HUES48 (cell line): ENCODE data around the gene NUDT1.

Source experiments
- H3K27ac ChIP-seq: one replicate; pipeline ENCODE4 v1.7.0; 2013; ENCODE audit warnings: low read depth, low read length, inconsistent platforms
- H3K27me3 ChIP-seq: 2 replicates; pipeline ENCODE4 v1.6.1; 2013; ENCODE audit warnings: mild to moderate bottlenecking, low read length; ENCODE audit not compliant: control insufficient read depth, insufficient read depth
- H3K36me3 ChIP-seq: 2 replicates; pipeline ENCODE4 v1.6.1; 2013; ENCODE audit warnings: low read length; ENCODE audit not compliant: control insufficient read depth, insufficient read depth
- H3K4me1 ChIP-seq: 2 replicates; pipeline ENCODE4 v1.6.1; 2013; ENCODE audit warnings: mild to moderate bottlenecking, low read length; ENCODE audit not compliant: control insufficient read depth, insufficient read depth
- H3K4me3 ChIP-seq: 2 replicates; pipeline ENCODE4 v1.5.1; 2013; ENCODE audit warnings: mild to moderate bottlenecking, low read depth, low read length
- H3K9ac ChIP-seq: 2 replicates; pipeline ENCODE4 v1.6.1; 2013; ENCODE audit warnings: mild to moderate bottlenecking, low read depth, low read length, moderate library complexity
- H3K9me3 ChIP-seq: 2 replicates; pipeline ENCODE4 v1.6.1; 2013; ENCODE audit warnings: low read length; ENCODE audit not compliant: control insufficient read depth, insufficient read depth

Gene NUDT1

GRCh38 chr7:2217716-2218443, 24.1 kb upstream of the NUDT1 start:
- no peaks in the 10 kb centered on the region for H3K27me3 ChIP-seq
- no peak overlapping the region for H3K9ac ChIP-seq
- no peaks in the 10 kb centered on the region for H3K9me3 ChIP-seq
- H3K4me3 ChIP-seq: no peak overlapping the region
- H3K36me3 ChIP-seq: peaks cover 81% of the 10 kb centered on the region
- no peaks in the 10 kb centered on the region for H3K4me1 ChIP-seq
- no peak overlapping the region for H3K27ac ChIP-seq

- Histone ChIP-seq H3K27ac (no peak overlapping the region), H3K9me3 (no peaks in the 10 kb centered on the region), H3K27me3 (no peaks in the 10 kb centered on the region), H3K9ac (no peak overlapping the region), H3K4me1 (no peaks in the 10 kb centered on the region), H3K4me3 (no peak overlapping the region), H3K36me3 (peaks cover 81% of the 10 kb centered on the region)
Observed at GRCh38 chr7:2218444-2218785, 23.6 kb upstream of the NUDT1 start.

GRCh38 chr7:2219136-2219535, 22.9 kb upstream of the NUDT1 start:
- H3K27me3 ChIP-seq: no peaks in the 10 kb centered on the region
- peaks cover 81% of the 10 kb centered on the region for H3K36me3 ChIP-seq

DNA sequence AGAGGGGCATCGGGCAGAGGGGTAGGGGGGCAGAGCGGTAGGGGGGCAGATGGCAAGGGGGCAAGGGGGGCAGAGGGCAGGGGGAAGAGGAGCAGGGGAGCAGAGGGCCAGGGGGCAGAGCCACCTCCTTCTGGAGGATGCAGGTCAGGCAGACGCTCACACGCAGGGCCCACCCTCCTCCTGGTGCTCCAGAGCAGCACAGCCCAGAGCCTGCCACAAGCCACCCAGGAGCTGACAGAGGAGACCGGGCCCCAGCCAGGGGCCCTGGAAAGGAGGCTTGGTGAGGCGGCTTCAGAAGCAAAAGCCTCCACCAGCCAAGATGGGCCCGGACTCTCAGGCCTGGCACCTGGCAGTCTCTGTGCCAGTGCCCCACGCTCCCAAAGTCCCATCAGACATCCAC, 22.4 kb upstream of the NUDT1 start:
- Histone ChIP-seq H3K4me3 (no peak overlapping the region), H3K4me1 (no peaks in the 10 kb centered on the region), H3K9me3 (no peaks in the 10 kb centered on the region), H3K27ac (no peak overlapping the region), H3K36me3 (peaks cover 81% of the 10 kb centered on the region), H3K9ac (no peak overlapping the region), H3K27me3 (no peaks in the 10 kb centered on the region)

More at GRCh38 chr7:2219136-2219535, 22.9 kb upstream of the NUDT1 start:
- Histone ChIP-seq H3K9ac (no peak overlapping the region), H3K27ac (no peak overlapping the region), H3K4me3 (no peak overlapping the region), H3K9me3 (no peaks in the 10 kb centered on the region), H3K4me1 (no peaks in the 10 kb centered on the region)

GRCh38 chr7:2220030-2220429, 22.0 kb upstream of the NUDT1 start:
- Histone ChIP-seq H3K4me3 (no peak overlapping the region), H3K27me3 (no peaks in the 10 kb centered on the region), H3K27ac (no peak overlapping the region), H3K36me3 (peaks cover 82% of the 10 kb centered on the region), H3K9ac (no peak overlapping the region), H3K4me1 (no peaks in the 10 kb centered on the region), H3K9me3 (no peaks in the 10 kb centered on the region)

DNA sequence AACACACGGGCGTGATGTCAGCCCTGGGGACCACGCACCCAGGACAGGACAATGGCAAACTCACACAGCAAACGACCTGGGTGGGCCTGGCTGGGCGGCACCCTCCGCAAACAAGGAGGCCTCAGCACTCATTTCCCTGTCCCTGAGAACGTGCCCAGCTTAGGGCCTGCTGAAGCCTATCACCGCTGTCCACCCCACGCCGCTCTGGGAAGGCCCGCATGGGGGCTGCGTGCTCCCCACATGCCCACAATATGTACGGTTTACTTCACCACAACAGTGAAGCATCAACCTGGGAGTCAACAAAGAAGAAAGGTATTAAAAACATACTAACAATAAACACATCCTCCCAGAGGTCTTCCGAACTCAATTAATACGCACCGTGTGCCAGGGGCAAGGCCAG, 21.5 kb upstream of the NUDT1 start:
- no peaks in the 10 kb centered on the region for H3K4me1 ChIP-seq
- H3K9ac ChIP-seq: no peak overlapping the region
- no peak overlapping the region for H3K4me3 ChIP-seq
- no peaks in the 10 kb centered on the region for H3K27me3 ChIP-seq
- H3K9me3 ChIP-seq: no peaks in the 10 kb centered on the region
- H3K36me3 ChIP-seq: peaks cover 83% of the 10 kb centered on the region
- no peak overlapping the region for H3K27ac ChIP-seq

GRCh38 chr7:2220954-2221353, 21.1 kb upstream of the NUDT1 start:
- Histone ChIP-seq H3K27ac (no peak overlapping the region), H3K9me3 (no peaks in the 10 kb centered on the region), H3K4me3 (no peak overlapping the region), H3K4me1 (no peaks in the 10 kb centered on the region), H3K9ac (no peak overlapping the region), H3K27me3 (no peaks in the 10 kb centered on the region), H3K36me3 (peaks cover 83% of the 10 kb centered on the region)

- Histone ChIP-seq H3K36me3 (peaks cover 81% of the 10 kb centered on the region), H3K9ac (no peak overlapping the region), H3K27ac (no peak overlapping the region)
Observed at GRCh38 chr7:2222516-2222915, 19.5 kb upstream of the NUDT1 start.

GRCh38 chr7:2223321-2223720, 18.7 kb upstream of the NUDT1 start:
- no peaks in the 10 kb centered on the region for H3K27me3 ChIP-seq
- no peaks in the 10 kb centered on the region for H3K9me3 ChIP-seq
- no peak overlapping the region for H3K9ac ChIP-seq
- no peak overlapping the region for H3K4me3 ChIP-seq
- peaks cover 82% of the 10 kb centered on the region for H3K36me3 ChIP-seq
- no peak overlapping the region for H3K27ac ChIP-seq
- no peaks in the 10 kb centered on the region for H3K4me1 ChIP-seq

More at GRCh38 chr7:2222516-2222915, 19.5 kb upstream of the NUDT1 start:
- H3K27me3 ChIP-seq: no peaks in the 10 kb centered on the region
- no peak overlapping the region for H3K4me3 ChIP-seq
- H3K9me3 ChIP-seq: no peaks in the 10 kb centered on the region
- no peaks in the 10 kb centered on the region for H3K4me1 ChIP-seq

GRCh38 chr7:2224491-2224928, 17.5 kb upstream of the NUDT1 start:
- H3K4me3 ChIP-seq: no peak overlapping the region
- no peak overlapping the region for H3K27ac ChIP-seq

GRCh38 chr7:2224934-2225333, 17.1 kb upstream of the NUDT1 start:
- Histone ChIP-seq H3K4me1 (no peaks in the 10 kb centered on the region), H3K36me3 (peaks cover 92% of the 10 kb centered on the region), H3K9me3 (no peaks in the 10 kb centered on the region), H3K27me3 (no peaks in the 10 kb centered on the region), H3K4me3 (no peak overlapping the region), H3K27ac (no peak overlapping the region), H3K9ac (no peak overlapping the region)

More at GRCh38 chr7:2224491-2224928, 17.5 kb upstream of the NUDT1 start:
- Histone ChIP-seq H3K9ac (no peak overlapping the region), H3K27me3 (no peaks in the 10 kb centered on the region), H3K36me3 (peaks cover 88% of the 10 kb centered on the region), H3K9me3 (no peaks in the 10 kb centered on the region), H3K4me1 (no peaks in the 10 kb centered on the region)
